GM19328 (cell line): ENCODE measurements around the gene ZSWIM3.
"Not testable (repeated sequence)": the region's sequence is repeated elsewhere in the genome, so short reads cannot be mapped to it uniquely, and the experiment has no call there.

ENCODE experiments used
- ATAC-seq: cut with Tn5 transposase; IDR thresholded peaks from one replicate; pipeline ENCODE4 v1.9.1; 2021; ENCODE audit warnings: mild to moderate bottlenecking, moderate library complexity; ENCODE audit not compliant: unreplicated experiment

ZSWIM3 gene

GRCh38 chr20:45888681-45889080 is 31.3 kb downstream of the ZSWIM3 start:
- ATAC-seq = no peak

DNA sequence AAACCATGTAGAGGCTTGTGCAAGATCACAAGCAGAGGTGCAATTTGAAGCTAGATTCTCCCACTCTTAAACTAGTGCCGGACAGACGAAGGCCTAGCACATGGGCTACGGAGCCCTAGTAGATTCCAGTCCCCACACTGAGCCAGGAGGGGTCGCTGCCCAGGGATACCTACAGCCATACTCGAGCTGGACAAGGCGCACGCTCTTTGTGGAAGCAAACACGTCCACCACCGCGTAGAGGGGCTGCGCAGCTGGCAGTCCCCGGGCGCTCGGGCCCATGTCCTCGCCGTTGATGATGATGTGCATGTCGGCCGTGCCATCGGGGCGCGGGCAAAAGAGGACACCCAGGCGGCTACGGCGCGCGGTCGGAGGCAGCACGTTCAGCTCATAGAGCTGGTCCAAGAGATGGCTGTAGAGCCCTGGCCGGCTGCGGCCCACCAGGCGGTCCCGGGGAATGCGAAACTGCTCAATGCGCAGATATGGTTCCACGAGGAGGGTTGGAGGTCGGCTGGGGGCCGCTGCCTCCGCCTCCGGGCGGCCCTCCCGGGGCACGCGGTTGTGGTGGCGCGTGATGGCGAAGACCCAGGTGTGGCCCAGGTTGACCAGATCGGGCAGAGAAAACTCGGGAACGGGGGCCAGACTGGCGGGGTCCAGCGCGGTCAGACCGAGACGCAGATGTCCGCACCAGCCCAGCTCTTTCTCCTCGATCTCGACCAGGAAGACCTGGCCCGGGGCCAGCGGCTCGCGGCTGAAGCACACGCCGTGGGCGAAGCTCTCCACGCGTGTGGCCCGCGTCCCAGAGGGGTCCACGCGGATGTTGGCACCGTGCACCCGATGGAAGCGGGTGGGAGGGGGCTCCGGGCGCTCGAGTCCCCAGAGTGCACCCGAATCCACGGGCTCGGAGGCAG is 32.9 kb downstream of the ZSWIM3 start:
- ATAC-seq = no peak

DNA sequence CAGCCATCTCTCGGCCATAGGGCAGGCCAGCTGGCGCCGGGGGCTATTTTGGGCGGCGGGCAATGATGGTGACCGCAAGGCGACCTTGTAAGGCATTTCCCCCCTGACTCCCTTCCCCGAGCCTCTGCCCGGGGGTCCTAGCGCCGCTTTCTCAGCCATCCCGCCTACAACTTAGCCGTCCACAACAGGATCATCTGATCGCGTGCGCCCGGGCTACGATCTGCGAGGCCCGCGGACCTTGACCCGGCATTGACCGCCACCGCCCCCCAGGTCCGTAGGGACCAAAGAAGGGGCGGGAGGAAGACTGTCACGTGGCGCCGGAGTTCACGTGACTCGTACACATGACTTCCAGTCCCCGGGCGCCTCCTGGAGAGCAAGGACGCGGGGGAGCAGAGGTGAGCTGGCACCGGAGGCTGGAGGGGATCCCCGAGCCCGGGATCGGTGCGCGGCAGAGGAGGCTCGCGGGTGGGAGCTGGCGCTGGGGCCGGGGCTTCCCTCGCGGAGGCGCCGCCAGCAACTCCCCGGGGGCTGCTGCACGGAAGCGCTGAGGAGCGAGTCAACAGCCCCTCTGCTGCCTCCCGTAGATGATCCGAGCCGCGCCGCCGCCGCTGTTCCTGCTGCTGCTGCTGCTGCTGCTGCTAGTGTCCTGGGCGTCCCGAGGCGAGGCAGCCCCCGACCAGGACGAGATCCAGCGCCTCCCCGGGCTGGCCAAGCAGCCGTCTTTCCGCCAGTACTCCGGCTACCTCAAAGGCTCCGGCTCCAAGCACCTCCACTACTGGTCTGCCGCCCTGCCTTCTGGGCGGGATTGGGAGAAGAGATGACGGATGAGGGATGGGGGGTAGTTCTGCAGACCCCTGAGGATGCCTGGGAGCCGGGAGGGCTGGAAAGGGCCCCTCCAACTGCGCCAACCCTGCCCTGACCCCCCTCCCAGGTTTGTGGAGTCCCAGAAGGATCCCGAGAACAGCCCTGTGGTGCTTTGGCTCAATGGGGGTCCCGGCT is 33.9 kb downstream of the ZSWIM3 start, which contains the start of the genes CTSA and NEURL2:
CTSA (plus strand) TSS at position 351 of the 999 bp plus-strand sequence; CDS start at position 585, 234 bp downstream.
NEURL2 (minus strand) TSS at position 224 of the 999 bp plus-strand sequence; CDS start at position 7, 217 bp downstream.
- ATAC-seq = peak; percentile 74

DNA sequence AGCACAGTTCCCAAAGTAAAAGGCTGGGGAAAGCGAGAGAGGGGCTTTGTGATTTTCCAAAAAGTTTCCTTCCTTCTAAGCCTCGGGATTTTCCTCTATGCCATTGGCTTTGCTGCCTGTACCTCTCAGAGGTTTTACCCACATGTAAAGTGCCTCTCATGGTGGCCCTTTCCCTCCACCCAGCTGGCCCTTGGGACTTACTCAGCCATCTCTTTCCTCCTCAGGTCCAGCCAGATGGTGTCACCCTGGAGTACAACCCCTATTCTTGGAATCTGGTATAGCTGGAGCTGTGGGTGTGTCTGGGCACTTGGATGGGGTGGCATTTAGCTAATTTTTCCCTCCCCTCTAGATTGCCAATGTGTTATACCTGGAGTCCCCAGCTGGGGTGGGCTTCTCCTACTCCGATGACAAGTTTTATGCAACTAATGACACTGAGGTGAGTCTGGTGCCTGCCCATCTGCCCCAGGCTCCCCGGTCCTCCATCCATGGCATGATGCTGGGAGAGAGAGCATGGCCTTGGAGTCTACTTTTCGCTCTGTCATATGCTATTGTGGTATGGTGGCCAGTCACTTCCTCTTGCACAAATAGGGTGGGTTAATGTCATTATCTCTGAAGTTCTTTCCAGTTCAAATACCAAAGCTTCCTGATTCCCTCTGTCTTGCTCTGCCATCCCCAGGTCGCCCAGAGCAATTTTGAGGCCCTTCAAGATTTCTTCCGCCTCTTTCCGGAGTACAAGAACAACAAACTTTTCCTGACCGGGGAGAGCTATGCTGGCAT is 34.8 kb downstream of the ZSWIM3 start:
- no peak for ATAC-seq

- no peak for ATAC-seq
Observed at GRCh38 chr20:45892828-45893500, 35.5 kb downstream of the ZSWIM3 start.

- no peak for ATAC-seq
Observed at GRCh38 chr20:45893831-45894230, 36.4 kb downstream of the ZSWIM3 start.

GRCh38 chr20:45894797-45895196 is 37.4 kb downstream of the ZSWIM3 start:
- no peak for ATAC-seq

GRCh38 chr20:45896641-45897161 is 39.3 kb downstream of the ZSWIM3 start:
- ATAC-seq = no peak

GRCh38 chr20:45897289-45897688 is 39.9 kb downstream of the ZSWIM3 start:
- no peak for ATAC-seq

DNA sequence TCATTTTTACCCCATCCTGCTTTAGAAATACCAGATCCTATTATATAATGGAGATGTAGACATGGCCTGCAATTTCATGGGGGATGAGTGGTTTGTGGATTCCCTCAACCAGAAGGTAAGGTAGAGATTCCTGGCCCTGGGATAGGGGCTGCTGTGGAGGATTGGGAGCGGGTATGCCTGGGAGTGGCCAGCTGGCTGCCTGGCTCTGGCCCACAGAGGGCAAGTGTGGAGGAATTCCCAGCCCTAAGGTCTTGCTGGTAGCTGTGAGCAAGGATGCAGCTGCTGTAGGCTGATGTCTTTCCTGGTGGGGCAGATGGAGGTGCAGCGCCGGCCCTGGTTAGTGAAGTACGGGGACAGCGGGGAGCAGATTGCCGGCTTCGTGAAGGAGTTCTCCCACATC is 40.3 kb downstream of the ZSWIM3 start:
- no peak for ATAC-seq

DNA sequence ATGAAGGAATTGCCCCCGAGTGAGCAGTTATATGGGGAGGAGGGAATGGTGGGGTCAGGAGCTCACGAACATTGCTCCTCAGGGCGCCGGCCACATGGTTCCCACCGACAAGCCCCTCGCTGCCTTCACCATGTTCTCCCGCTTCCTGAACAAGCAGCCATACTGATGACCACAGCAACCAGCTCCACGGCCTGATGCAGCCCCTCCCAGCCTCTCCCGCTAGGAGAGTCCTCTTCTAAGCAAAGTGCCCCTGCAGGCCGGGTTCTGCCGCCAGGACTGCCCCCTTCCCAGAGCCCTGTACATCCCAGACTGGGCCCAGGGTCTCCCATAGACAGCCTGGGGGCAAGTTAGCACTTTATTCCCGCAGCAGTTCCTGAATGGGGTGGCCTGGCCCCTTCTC is 40.9 kb downstream of the ZSWIM3 start:
- no peak for ATAC-seq

GRCh38 chr20:45899046-45899835 is 41.8 kb downstream of the ZSWIM3 start:
- ATAC-seq = no peak

DNA sequence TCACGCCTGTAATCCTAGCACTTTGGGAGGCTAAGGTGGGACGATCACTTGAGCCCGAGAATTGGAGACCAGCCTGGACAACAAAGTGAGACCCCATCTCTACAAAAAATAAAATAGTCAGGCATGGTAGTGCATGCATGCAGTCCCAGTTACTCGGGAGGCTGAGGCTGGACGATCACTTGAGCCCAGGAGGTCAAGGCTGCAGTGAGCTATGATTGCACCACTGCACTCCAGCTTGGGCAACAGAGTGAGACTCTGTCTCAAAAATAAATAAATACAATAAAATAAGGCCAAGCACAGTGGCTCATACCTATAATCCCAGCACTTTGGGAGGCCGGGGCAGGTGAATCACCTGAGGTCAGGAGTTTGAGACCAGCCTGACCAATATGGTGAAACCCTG is 43.9 kb downstream of the ZSWIM3 start:
- ATAC-seq = not testable (repeated sequence)

GRCh38 chr20:45902199-45902701 is 44.8 kb downstream of the ZSWIM3 start:
- no peak for ATAC-seq

GRCh38 chr20:45904583-45905504 is 47.4 kb downstream of the ZSWIM3 start:
- ATAC-seq = no peak

DNA sequence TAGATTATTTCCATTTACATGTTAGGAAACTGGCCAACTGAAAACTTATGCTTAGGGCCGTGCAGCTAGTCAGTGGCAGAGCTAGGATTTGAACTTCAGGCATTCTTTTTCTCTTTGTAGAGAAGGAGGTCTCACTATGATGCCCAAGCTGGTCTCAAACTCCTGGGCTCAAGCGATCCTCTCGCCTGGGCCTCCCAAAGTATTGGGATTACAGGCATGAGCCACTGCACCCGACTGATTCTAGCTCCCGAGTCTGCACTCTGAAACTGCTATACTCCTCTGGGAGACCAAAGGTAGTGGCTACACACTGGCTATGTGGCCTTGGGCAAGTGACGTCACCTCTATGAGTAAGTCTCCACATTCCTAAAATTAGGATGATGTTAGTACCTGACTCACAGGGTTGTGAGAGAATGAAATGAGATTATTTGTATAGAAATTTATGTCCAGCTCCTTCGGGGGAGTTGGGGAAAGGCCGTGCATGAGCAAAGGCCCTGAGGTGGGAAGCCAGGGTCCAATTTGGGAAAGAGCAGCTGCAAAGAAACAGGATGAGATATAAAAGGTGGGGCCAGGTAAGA is 48.2 kb downstream of the ZSWIM3 start:
- no peak for ATAC-seq

DNA sequence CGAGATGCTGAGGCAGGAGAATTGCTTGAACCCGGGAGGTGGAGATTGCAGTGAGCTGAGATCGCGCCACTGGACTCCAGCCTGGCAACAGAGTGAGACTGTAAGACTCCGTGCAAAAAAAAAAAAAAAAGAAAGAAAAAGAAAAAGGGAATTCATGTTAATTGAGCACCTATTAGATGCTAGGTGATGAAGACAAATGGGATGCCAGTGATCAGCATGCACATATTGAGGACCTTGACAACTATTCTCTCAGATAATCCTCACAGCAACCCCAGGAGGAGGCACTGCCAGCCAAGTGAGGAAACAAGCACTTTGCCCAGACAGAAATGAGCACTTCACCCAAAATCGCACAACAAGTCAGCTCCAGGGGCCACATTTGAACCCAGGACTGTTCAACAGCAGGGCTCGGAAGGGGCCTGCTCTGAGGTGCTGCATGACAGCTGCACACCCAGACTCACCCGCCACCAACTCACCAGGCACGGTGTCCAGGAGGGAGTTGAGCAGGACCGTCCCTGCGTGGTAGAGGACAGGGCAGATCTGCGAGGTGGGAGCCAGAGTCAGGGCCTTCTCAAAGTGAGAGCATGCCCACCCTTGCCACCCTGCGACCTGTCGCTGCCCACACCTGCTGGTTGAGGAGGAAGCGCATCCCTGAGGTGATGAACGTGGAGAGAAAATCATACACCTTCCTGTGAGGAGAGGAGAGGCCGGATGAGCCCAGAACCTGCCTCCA is 50.0 kb downstream of the ZSWIM3 start:
- ATAC-seq = no peak
